Chondrocyte (in vitro differentiated cells): Measurements from ENCODE around the gene TRIM7. TPM values are rescaled to one million over a fixed set of nuclear protein-coding genes. Genes with fewer than 3 reads are reported as not detected.
"Not testable (repeated sequence)": the region's sequence is repeated elsewhere in the genome, so short reads cannot be mapped to it uniquely, and the experiment has no call there.

Experiments
- DNase-seq: peaks from one replicate; pipeline ENCODE4 v3.0.0; 2021; ENCODE audit warnings: mixed read lengths, low spot score
- H3K27ac Mint-ChIP-seq: one replicate; pipeline ENCODE4 v1.8.0; 2021; ENCODE audit warnings: mild to moderate bottlenecking, moderate library complexity, mixed read lengths; ENCODE audit not compliant: unreplicated experiment
- H3K27me3 Mint-ChIP-seq: 2 replicates; pipeline ENCODE4 v1.8.0; 2021; ENCODE audit warnings: low read depth, mixed read lengths
- H3K36me3 Mint-ChIP-seq: 2 replicates; pipeline ENCODE4 v1.8.0; 2021; ENCODE audit warnings: low read depth, mixed read lengths
- H3K4me1 Mint-ChIP-seq: 2 replicates; pipeline ENCODE4 v1.8.0; 2021; ENCODE audit warnings: low read depth, mild to moderate bottlenecking, mixed read lengths
- H3K4me3 Mint-ChIP-seq: one replicate; pipeline ENCODE4 v1.8.0; 2021; ENCODE audit warnings: mild to moderate bottlenecking, moderate library complexity, mixed read lengths; ENCODE audit not compliant: unreplicated experiment
- H3K9me3 Mint-ChIP-seq: 2 replicates; pipeline ENCODE4 v1.8.0; 2021; ENCODE audit warnings: low read depth, mixed read lengths
- total RNA-seq: library from RNA; stranded (reverse); gene quantifications from 3 replicates; pipeline ENCODE4 v1.2.1, GENCODE V29; 2021
- TF ChIP-seq, protein P1 (sequence below): fragments of 200-600 bp; sonication (generic); IDR thresholded peaks from 2 replicates; pipeline ENCODE4 v1.5.0; 2021; ENCODE audit warnings: antibody characterized with exemption, mild to moderate bottlenecking, moderate library complexity

TRIM7 gene
- total RNA-seq, 1 donor from 2014 or later, result 5.7 TPM

DNA sequence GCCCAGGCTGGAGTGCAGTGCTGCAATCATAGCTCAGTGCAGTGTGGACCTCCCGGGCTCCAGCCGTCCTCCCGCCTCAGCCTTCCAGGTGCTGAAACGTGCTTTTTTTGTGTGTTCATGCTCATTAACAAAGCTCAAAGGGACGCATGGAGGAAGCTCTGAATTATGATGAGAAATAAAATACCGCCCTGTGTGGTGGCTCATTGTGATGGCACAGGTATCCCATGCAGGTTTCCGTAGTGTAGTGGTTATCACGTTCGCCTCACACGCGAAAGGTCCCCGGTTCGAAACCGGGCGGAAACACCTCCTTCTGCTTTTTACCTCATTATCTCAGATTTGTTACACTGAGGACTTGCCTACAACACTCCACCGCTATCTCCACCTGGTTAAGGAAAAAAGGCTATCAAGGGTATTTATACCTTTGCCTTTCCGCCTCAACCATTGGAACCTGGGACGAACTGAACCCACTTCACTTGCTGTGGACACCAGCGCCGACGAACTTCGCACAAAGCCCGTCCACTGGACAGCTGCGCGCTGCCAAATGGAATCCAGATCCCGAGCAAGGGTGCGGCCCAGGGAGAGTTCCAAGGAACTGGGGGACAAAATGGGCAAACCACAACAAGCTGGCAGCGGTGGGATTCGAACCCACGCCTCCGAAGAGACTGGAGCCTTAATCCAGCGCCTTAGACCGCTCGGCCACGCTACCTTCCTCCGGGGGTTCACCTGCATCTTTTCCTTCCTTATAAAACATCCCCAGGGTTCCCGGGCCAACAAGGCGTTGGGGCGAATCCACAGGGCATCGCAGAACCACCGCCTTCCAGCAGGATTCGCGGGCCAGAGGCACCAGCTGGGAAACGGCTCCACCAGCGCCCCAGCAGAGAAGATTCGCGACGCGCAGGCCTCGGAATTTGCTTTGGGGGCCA lies 31.3 kb downstream of the TRIM7 start:
- H3K36me3 Mint-ChIP-seq, result peaks cover 2% of the 10 kb centered on the region
- peak overlapping the region; percentile 3 for H3K27ac Mint-ChIP-seq
- DNase-seq, result no peak
- peaks cover 33% of the 10 kb centered on the region for H3K4me1 Mint-ChIP-seq
- TF ChIP-seq, protein P1, sequence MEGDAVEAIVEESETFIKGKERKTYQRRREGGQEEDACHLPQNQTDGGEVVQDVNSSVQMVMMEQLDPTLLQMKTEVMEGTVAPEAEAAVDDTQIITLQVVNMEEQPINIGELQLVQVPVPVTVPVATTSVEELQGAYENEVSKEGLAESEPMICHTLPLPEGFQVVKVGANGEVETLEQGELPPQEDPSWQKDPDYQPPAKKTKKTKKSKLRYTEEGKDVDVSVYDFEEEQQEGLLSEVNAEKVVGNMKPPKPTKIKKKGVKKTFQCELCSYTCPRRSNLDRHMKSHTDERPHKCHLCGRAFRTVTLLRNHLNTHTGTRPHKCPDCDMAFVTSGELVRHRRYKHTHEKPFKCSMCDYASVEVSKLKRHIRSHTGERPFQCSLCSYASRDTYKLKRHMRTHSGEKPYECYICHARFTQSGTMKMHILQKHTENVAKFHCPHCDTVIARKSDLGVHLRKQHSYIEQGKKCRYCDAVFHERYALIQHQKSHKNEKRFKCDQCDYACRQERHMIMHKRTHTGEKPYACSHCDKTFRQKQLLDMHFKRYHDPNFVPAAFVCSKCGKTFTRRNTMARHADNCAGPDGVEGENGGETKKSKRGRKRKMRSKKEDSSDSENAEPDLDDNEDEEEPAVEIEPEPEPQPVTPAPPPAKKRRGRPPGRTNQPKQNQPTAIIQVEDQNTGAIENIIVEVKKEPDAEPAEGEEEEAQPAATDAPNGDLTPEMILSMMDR, result peak; percentile 11
- H3K9me3 Mint-ChIP-seq, result no peaks in the 10 kb centered on the region
- H3K27me3 Mint-ChIP-seq, result peaks cover 41% of the 10 kb centered on the region
- peak overlapping the region; percentile 23 for H3K4me3 Mint-ChIP-seq

DNA sequence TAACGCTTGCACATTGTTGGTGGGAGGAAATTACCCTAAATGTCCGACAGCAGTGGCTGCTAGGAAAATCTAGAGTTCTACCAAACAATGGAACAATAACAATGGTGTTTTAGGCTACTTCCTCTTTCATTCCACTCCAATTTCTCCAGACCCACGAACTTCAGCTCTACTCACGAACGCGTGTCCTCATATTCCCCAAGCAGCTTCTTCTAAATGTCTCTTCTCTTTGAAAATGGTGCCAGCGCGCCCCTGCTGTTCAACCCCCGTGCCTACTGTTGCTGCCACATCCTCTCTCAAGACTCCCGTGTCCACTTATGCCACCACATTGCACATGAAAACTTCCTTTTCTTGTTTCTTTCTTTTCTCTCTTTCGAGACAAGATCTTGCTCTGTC lies 32.0 kb downstream of the TRIM7 start:
- peaks cover 2% of the 10 kb centered on the region for H3K36me3 Mint-ChIP-seq
- no peaks in the 10 kb centered on the region for H3K9me3 Mint-ChIP-seq
- peaks cover 44% of the 10 kb centered on the region for H3K27me3 Mint-ChIP-seq
- H3K4me1 Mint-ChIP-seq, result peaks cover 38% of the 10 kb centered on the region
- TF ChIP-seq, protein P1, result peak; percentile 57
- DNase-seq, result no peak
- H3K4me3 Mint-ChIP-seq, result peak overlapping the region; percentile 23
- no peak overlapping the region for H3K27ac Mint-ChIP-seq

DNA sequence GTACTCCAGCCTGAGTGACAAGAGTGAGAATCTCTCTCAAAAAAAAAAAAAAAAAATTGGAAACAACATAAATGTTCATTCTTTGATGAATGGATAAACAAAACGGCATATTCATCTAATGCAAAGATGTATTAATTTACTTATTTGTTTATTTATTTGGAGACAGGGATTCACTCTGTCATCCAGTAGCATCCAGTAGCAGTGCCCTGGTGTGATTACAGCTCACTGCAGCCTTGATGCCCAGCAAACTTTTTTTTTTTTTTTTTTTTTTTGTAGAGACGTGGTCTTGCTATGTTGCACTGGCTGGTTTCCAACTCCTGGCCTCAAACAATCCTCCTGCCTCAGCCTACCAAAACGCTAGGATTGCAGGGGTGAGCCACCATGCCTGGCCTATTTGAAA lies 33.2 kb downstream of the TRIM7 start:
- peaks cover 39% of the 10 kb centered on the region for H3K4me1 Mint-ChIP-seq

DNA sequence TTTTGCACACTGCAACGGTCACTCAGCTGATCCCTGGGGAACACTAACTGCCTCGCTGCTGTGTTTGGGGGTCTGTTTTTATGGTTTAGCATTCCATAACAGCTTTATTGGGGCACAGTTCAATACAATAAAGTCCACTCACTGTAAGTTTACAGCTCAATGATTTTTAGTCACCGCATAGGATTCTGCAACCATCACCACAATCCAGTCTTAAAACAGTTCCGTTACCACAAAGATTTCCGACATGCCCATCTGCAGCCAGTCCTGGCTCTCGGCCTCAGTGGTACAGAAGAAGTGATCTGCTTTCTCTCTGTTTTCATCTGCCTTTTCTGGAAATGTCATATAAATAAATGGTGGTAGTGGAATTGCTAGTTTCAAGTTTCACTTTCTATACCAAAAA lies 34.0 kb downstream of the TRIM7 start:
- H3K27ac Mint-ChIP-seq, result no peak overlapping the region

More for the DNA sequence above, 33.2 kb downstream of the TRIM7 start:
- Mint-ChIP-seq H3K9me3 (no peaks in the 10 kb centered on the region), H3K36me3 (peaks cover 2% of the 10 kb centered on the region), H3K4me3 (no peak overlapping the region), H3K27ac (no peak overlapping the region), H3K27me3 (peaks cover 48% of the 10 kb centered on the region)
- TF ChIP-seq, protein P1, result no peak
- DNase-seq, result no peak

DNA sequence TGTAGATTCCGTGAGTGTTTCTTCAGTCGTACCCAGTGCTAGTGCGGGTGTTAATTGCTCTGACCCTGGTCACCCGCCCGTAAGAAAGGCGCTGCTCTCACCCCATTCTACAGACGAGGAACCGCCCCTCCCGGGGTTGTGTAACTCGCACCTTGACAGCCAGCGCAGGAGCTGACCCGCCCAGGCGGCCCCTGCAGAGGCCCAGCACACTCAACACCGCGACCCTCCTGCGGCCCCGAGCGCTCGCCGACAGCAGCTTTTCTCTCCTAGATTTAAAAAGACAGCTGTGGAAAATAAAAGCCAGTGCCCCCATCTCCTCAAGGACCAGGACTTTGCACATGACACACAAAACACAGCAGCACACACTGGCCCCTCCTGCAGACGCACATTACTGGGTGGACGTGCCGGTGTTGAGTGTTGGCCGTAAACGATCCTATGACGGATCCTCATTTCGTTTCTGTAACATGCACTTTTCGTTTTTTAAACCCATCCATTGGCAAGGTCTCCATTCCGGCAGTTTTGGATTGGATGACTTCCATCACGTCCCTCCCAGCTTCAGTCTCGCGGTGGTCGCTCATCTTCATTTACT lies 34.7 kb downstream of the TRIM7 start:
- Mint-ChIP-seq H3K9me3 (no peaks in the 10 kb centered on the region), H3K27me3 (peaks cover 44% of the 10 kb centered on the region), H3K36me3 (peaks cover 2% of the 10 kb centered on the region), H3K27ac (no peak overlapping the region), H3K4me1 (peaks cover 39% of the 10 kb centered on the region), H3K4me3 (peak overlapping the region; percentile 31)
- TF ChIP-seq, protein P1, result no peak
- DNase-seq, result no peak

More for the DNA sequence above, 34.0 kb downstream of the TRIM7 start:
- Mint-ChIP-seq H3K27me3 (peaks cover 45% of the 10 kb centered on the region), H3K36me3 (peaks cover 2% of the 10 kb centered on the region), H3K9me3 (no peaks in the 10 kb centered on the region), H3K4me1 (peaks cover 39% of the 10 kb centered on the region), H3K4me3 (no peak overlapping the region)
- TF ChIP-seq, protein P1, result no peak
- no peak for DNase-seq

DNA sequence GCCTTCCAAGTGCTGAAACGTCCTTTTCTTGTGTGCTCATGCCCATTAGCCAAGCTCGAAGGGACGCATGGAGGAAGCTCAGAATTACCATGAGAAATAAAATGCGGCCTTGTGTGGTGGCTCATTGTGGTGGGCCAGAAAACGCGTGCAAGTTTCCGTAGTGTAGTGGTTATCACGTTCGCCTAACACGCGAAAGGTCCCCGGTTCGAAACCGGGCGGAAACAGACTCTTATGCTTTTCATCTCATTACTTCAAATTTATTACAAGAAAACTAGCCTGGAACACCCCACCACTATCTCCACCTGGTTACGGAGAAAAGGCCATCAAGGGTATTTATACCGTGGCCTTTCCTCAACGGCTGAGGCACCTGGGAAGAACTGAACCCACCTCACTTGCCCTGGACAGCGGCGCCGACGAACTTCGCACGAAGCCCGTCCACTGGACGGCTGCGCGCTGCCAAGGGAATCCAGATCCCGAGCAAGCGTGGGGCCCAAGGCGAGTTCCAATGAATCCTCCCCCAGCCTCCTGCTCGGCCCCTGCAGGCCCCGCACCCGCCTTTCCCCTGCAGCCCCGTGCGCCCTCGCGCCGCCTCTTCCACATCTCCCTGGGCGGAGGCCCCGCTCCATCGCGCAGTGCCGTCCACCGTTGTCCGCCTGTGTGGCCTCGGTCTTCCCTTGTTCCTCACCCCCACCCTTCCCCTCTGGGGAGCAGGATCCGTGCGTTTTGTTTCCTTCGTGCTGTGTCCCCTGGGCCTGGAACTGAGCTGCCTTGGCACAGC lies 35.3 kb downstream of the TRIM7 start:
- H3K9me3 Mint-ChIP-seq, DNase-seq, H3K27ac Mint-ChIP-seq, H3K36me3 Mint-ChIP-seq: not testable (repeated sequence)
- Mint-ChIP-seq H3K27me3 (peaks cover 43% of the 10 kb centered on the region), H3K4me3 (peak overlapping the region; percentile 31), H3K4me1 (peaks cover 39% of the 10 kb centered on the region)
